Panc1 (cell line): ENCODE data around the gene GAP43. TPM values are rescaled to one million over a fixed set of nuclear protein-coding genes. Genes with fewer than 3 reads are reported as not detected.

ENCODE experiments used
- ATAC-seq: fragments of 200-7000 bp; cut with Tn5 transposase; 2 replicates; pipeline ENCODE4 v1.9.1; 2020; ENCODE audit warnings: mild to moderate bottlenecking, moderate library complexity
- BruUV-seq: library from RNA; stranded (reverse); fragments of 400-500 nt; replicated peaks from 2 replicates; lab custom pipeline; 2021; lab: Mats Ljungman, UMichigan
- CTCF ChIA-PET: fragments of 300-600 bp; sonication (Branson Sonifier 250); formaldehyde crosslinking; loops from one replicate; lab custom pipeline; 2022; ENCODE audit warnings: antibody characterized with exemption; lab: Charles Lee
- POLR2A ChIA-PET: fragments of 300-600 bp; sonication (Branson Sonifier 250); formaldehyde crosslinking; loops from one replicate; lab custom pipeline; 2022; ENCODE audit warnings: antibody characterized with exemption; lab: Charles Lee
- DNase-seq: peaks from one replicate; pipeline ENCODE4 v3.0.0-alpha.2; 2010; ENCODE audit warnings: low read depth, low spot score
- H3K27ac ChIP-seq: 2 replicates; pipeline ENCODE4 v1.5.1; 2011; ENCODE audit warnings: mild to moderate bottlenecking, low read length, inconsistent platforms
- H3K27me3 ChIP-seq: fragments of 200-500 bp; sonication (Bioruptor generic); 2 replicates; pipeline ENCODE4 v1.6.0; 2014; ENCODE audit warnings: low read length, inconsistent platforms; ENCODE audit not compliant: control insufficient read depth, insufficient read depth
- H3K36me3 ChIP-seq: fragments of 200-500 bp; sonication (Bioruptor generic); 2 replicates; pipeline ENCODE4 v1.5.1; 2014; ENCODE audit warnings: inconsistent platforms, mild to moderate bottlenecking, low read length, moderate library complexity; ENCODE audit not compliant: control insufficient read depth, insufficient read depth
- H3K4me1 ChIP-seq: 2 replicates; pipeline ENCODE4 v1.5.1; 2011; ENCODE audit warnings: inconsistent platforms, mild to moderate bottlenecking, low read length, moderate library complexity; ENCODE audit not compliant: control insufficient read depth, insufficient read depth
- H3K4me3 ChIP-seq, 2 experiments: 2 replicates each; pipeline ENCODE4 v1.5.1; 2011 to 2012; ENCODE audit warnings: low read depth in 2 of 2, low read length in 2 of 2, mild to moderate bottlenecking in 2 of 2, inconsistent platforms in 1 of 2, moderate library complexity in 1 of 2
- H3K9me3 ChIP-seq: fragments of 200-500 bp; sonication (Bioruptor generic); 2 replicates; pipeline ENCODE4 v1.5.1; 2014; ENCODE audit warnings: low read depth, mild to moderate bottlenecking, inconsistent platforms, low read length, moderate library complexity; ENCODE audit not compliant: control insufficient read depth, insufficient read depth
- CTCF ChIP-seq: fragments of 450-650 bp; IDR thresholded peaks from 2 replicates; pipeline ENCODE4 v1.5.1; 2017; ENCODE audit warnings: mild to moderate bottlenecking
- POLR2AphosphoS5 ChIP-seq: IDR thresholded peaks from 2 replicates; pipeline ENCODE4 v1.6.1; 2012; ENCODE audit warnings: mild to moderate bottlenecking, low read depth, low read length, moderate library complexity
- REST ChIP-seq, 2 experiments: IDR thresholded peaks; 2 replicates each; pipeline ENCODE4 v1.6.1; 2011 to 2012; ENCODE audit warnings: low read depth in 2 of 2, control low read depth in 1 of 2, low read length in 1 of 2, mild to moderate bottlenecking in 1 of 2, moderate library complexity in 1 of 2; ENCODE audit not compliant: insufficient read depth in 1 of 2
- SIN3A ChIP-seq: IDR thresholded peaks from 2 replicates; pipeline ENCODE4 v1.6.1; 2012; ENCODE audit warnings: low read depth, mild to moderate bottlenecking, low read length, moderate library complexity, borderline replicate concordance; ENCODE audit not compliant: insufficient read depth
- TCF7L2 ChIP-seq: IDR thresholded peaks from 2 replicates; pipeline ENCODE4 v1.6.1; 2011; ENCODE audit warnings: mild to moderate bottlenecking, low read depth, low read length, inconsistent platforms
- in situ Hi-C: cut with HindIII; loops from 2 replicates; pipeline ENCODE4 v1.10.0; 2016; ENCODE audit warnings: low sequenced_read_pairs, low pct_unique_long_range_greater_than_20kb
- intact Hi-C: fragments of 100-400 bp; cut with micrococcal nuclease; formaldehyde crosslinking; loops from one replicate; pipeline ENCODE4 v1.10.0; 2022; ENCODE audit not compliant: unreplicated experiment
- total RNA-seq: library from RNA; stranded (reverse); gene quantifications from one replicate; pipeline ENCODE4 v1.2.1, GENCODE V29; 2021; ENCODE audit not compliant: unreplicated experiment

Gene GAP43
- total RNA-seq, 1 experiment from 2014 or later, result not detected

DNA sequence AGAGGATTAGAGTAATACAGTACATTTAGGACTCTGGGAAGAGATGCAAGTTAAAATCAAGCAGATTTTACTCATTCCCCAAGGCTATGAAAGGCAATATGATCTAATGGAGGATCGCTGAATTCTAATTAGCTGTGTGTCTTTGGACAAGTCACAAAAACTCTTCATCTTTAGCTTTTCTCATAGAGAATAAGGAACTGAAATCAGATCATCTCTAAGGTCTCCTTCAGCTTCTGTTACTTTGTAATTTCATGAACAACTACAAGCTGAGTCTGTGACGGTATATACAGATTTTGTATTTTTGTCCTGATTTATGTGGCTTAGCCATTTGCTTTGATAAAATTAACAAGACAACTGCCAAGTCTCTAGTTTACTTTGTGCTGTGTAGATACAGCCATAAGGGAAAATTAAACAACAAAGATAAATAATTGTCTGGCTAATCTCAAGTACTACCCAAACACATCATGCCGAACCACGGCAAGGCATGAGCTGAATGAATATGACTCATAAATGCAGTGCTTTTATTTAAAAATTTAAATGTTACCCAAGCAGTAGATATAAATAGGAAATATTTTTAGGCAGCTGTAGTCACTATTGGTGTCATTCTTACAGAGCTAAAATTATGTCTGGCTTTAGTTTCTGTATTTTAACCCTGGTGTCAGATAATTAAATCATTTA is 81.5 kb downstream of the GAP43 start:
- ChIA-PET CTCF (no interaction called here), POLR2A (no interaction called here)
- no TSS peak for BruUV-seq
- Histone ChIP-seq H3K4me1 (no peaks in the 10 kb centered on the region), H3K9me3 (no peaks in the 10 kb centered on the region), H3K4me3 (no peak overlapping the region), H3K36me3 (no peaks in the 10 kb centered on the region), H3K27me3 (peaks cover 3% of the 10 kb centered on the region; the same call in 1 of the 2 replicates), H3K27ac (no peak overlapping the region)
- in situ Hi-C loops (no loop called here), intact Hi-C loops (no loop called here)
- TF ChIP-seq SIN3A, result no peak
- DNase-seq, result no peak
- ATAC-seq, result no peak

- no peak for DNase-seq
- ATAC-seq, result no peak
- ChIA-PET CTCF (no interaction called here), POLR2A (no interaction called here)
- no peak overlapping the region for H3K27ac ChIP-seq
- intact Hi-C loops, result no loop called here
- TF ChIP-seq SIN3A, result no peak
- TF ChIP-seq TCF7L2, result no peak
- TF ChIP-seq CTCF, result no peak
- TF ChIP-seq REST (IDR thresholded peaks at IDR 0.05; ENCODE audit: insufficient read depth in 1 of 2, low read depth in 2 of 2, low read length in 1 of 2), result no peak
- TF ChIP-seq POLR2AphosphoS5, result no peak
- H3K4me1 ChIP-seq, result no peaks in the 10 kb centered on the region
- no peaks in the 10 kb centered on the region for H3K36me3 ChIP-seq
- H3K27me3 ChIP-seq, result peaks cover 3% of the 10 kb centered on the region; the same call in 1 of the 2 replicates
- in situ Hi-C loops, result no loop called here
- no TSS peak for BruUV-seq
- no peaks in the 10 kb centered on the region for H3K9me3 ChIP-seq
- no peak overlapping the region for H3K4me3 ChIP-seq
Observed at GRCh38 chr3:115706311-115706829, 83.1 kb downstream of the GAP43 start.

- CTCF ChIA-PET, result no interaction called here
- H3K4me3 ChIP-seq, result no peak overlapping the region
- DNase-seq, result no peak
- ATAC-seq, result no peak
- no peaks in the 10 kb centered on the region for H3K4me1 ChIP-seq
- no peak for TF ChIP-seq CTCF
- TF ChIP-seq REST (IDR thresholded peaks at IDR 0.05; ENCODE audit: insufficient read depth in 1 of 2, low read depth in 2 of 2, low read length in 1 of 2), result no peak
- no peak for TF ChIP-seq SIN3A
- TF ChIP-seq POLR2AphosphoS5, result no peak
- TF ChIP-seq TCF7L2, result no peak
- intact Hi-C loops, result no loop called here
- H3K9me3 ChIP-seq, result no peaks in the 10 kb centered on the region
- no peaks in the 10 kb centered on the region for H3K36me3 ChIP-seq
- in situ Hi-C loops, result no loop called here
- BruUV-seq, result no TSS peak
- POLR2A ChIA-PET, result no interaction called here
- H3K27me3 ChIP-seq, result peaks cover 3% of the 10 kb centered on the region; the same call in 1 of the 2 replicates
- H3K27ac ChIP-seq, result no peak overlapping the region
Observed at GRCh38 chr3:115708540-115708939, 85.2 kb downstream of the GAP43 start.
